CD14-positive monocyte (primary cell): Measurements from ENCODE around the gene MAD1L1. TPM values are rescaled to one million over a fixed set of nuclear protein-coding genes. Genes with fewer than 3 reads are reported as not detected.

ENCODE experiments used
- DNase-seq, 3 donors: peaks; one replicate each; pipeline ENCODE4 v3.0.0-alpha.2; 2011 to 2022
- H2AFZ ChIP-seq: 2 replicates; pipeline ENCODE4 v1.6.0; 2012; ENCODE audit warnings: mild to moderate bottlenecking, low read depth, low read length, inconsistent platforms; ENCODE audit not compliant: insufficient read depth, poor library complexity, severe bottlenecking
- H3K27ac ChIP-seq, 2 donors: 1 replicate in 1 of 2; 2 replicates in 1 of 2; pipeline ENCODE4 v1.5.1; 2012 to 2013; ENCODE audit warnings: low read length in 2 of 2, control low read depth in 1 of 2, inconsistent platforms in 1 of 2, low read depth in 1 of 2, mild to moderate bottlenecking in 1 of 2
- H3K27me3 ChIP-seq, 2 donors: one replicate each; pipeline versions ENCODE4 v1.6.0 to v1.6.1; 2011 to 2013; ENCODE audit warnings: low read length in 2 of 2; ENCODE audit not compliant: control insufficient read depth in 2 of 2, insufficient read depth in 2 of 2
- H3K36me3 ChIP-seq, 2 donors: replicated peaks in 1 of 2; 1 replicate in 1 of 2; 2 replicates in 1 of 2; pipeline versions ENCODE4 v1.5.1 to v1.6.1; 2012 to 2013; ENCODE audit warnings: low read length in 2 of 2, control low read depth in 1 of 2, inconsistent platforms in 1 of 2, mild to moderate bottlenecking in 1 of 2; ENCODE audit not compliant: insufficient read depth in 2 of 2, control insufficient read depth in 1 of 2
- H3K4me1 ChIP-seq, 2 donors: 1 replicate in 1 of 2; 2 replicates in 1 of 2; pipeline versions ENCODE4 v1.5.1 to v1.6.1; 2012 to 2013; ENCODE audit warnings: low read length in 2 of 2, control low read depth in 1 of 2, inconsistent platforms in 1 of 2, mild to moderate bottlenecking in 1 of 2, moderate library complexity in 1 of 2; ENCODE audit not compliant: insufficient read depth in 2 of 2, control insufficient read depth in 1 of 2
- H3K4me2 ChIP-seq: replicated peaks from 2 replicates; pipeline ENCODE3; 2012; ENCODE audit warnings: low read length, moderate library complexity, mild to moderate bottlenecking; ENCODE audit not compliant: poor library complexity, severe bottlenecking; ENCODE audit errors: extremely low read depth
- H3K4me3 ChIP-seq, 3 experiments: fragments of 200-600 bp in 1 of 3; sonication (generic) in 1 of 3; replicated peaks in 1 of 3; 1 replicate in 2 of 3; 2 replicates in 1 of 3; pipeline ENCODE4 v1.5.1; 2011 to 2013; ENCODE audit warnings: low read length in 3 of 3, mild to moderate bottlenecking in 3 of 3, control low read depth in 2 of 3, low read depth in 2 of 3, inconsistent platforms in 1 of 3, moderate library complexity in 1 of 3
- H3K79me2 ChIP-seq: 2 replicates; pipeline ENCODE4 v1.6.0; 2012; ENCODE audit warnings: mild to moderate bottlenecking, control low read depth, inconsistent platforms, low read length, moderate library complexity; ENCODE audit not compliant: insufficient read depth
- H3K9ac ChIP-seq: 2 replicates; pipeline ENCODE4 v1.6.0; 2017; ENCODE audit warnings: low read length, mild to moderate bottlenecking; ENCODE audit not compliant: insufficient read depth, poor library complexity, severe bottlenecking
- H3K9me3 ChIP-seq, 2 donors: replicated peaks in 1 of 2; 1 replicate in 1 of 2; 2 replicates in 1 of 2; pipeline versions ENCODE4 v1.5.1 to v1.6.1; 2012 to 2013; ENCODE audit warnings: low read length in 2 of 2, control low read depth in 1 of 2; ENCODE audit not compliant: control insufficient read depth in 1 of 2, insufficient read depth in 1 of 2
- H4K20me1 ChIP-seq: 2 replicates; pipeline ENCODE4 v1.6.0; 2012; ENCODE audit warnings: mild to moderate bottlenecking, low read length, control low read depth, moderate library complexity; ENCODE audit not compliant: insufficient read depth
- H3K27ac Mint-ChIP-seq, 7 donors: one replicate each; pipeline ENCODE4 v1.8.0; 2020; ENCODE audit warnings: mild to moderate bottlenecking in 7 of 7, mixed read lengths in 7 of 7, moderate library complexity in 6 of 7, inconsistent platforms in 2 of 7
- H3K27me3 Mint-ChIP-seq, 3 donors: one replicate each; pipeline ENCODE4 v1.8.0; 2021 to 2022; ENCODE audit warnings: low read depth in 3 of 3, mild to moderate bottlenecking in 3 of 3, mixed read lengths in 3 of 3, moderate library complexity in 3 of 3, inconsistent platforms in 1 of 3
- H3K36me3 Mint-ChIP-seq, 2 donors: one replicate each; pipeline ENCODE4 v1.8.0; 2020; ENCODE audit warnings: mixed read lengths in 2 of 2, inconsistent platforms in 1 of 2, mild to moderate bottlenecking in 1 of 2
- H3K4me1 Mint-ChIP-seq: one replicate; pipeline ENCODE4 v1.8.0; 2020; ENCODE audit warnings: mild to moderate bottlenecking, mixed read lengths
- H3K4me3 Mint-ChIP-seq, 2 donors: one replicate each; pipeline ENCODE4 v1.8.0; 2020; ENCODE audit warnings: mild to moderate bottlenecking in 2 of 2, mixed read lengths in 2 of 2, moderate library complexity in 1 of 2
- H3K9me3 Mint-ChIP-seq, 7 donors: one replicate each; pipeline ENCODE4 v1.8.0; 2020 to 2022; ENCODE audit warnings: mixed read lengths in 7 of 7, mild to moderate bottlenecking in 6 of 7, moderate library complexity in 6 of 7, inconsistent platforms in 2 of 7
- CTCF ChIP-seq: fragments of 200-600 bp; IDR thresholded peaks from one replicate; pipeline ENCODE4 v1.8.0; 2022; ENCODE audit warnings: antibody characterized with exemption, mild to moderate bottlenecking
- WGBS: methylation state at CpG from one replicate; pipeline ENCODE4 v1.1.5; 2013; ENCODE audit warnings: missing lambda C conversion rate; ENCODE audit not compliant: insufficient coverage; 5-methylcytosine and 5-hydroxymethylcytosine counted together
- intact Hi-C, 2 donors: fragments of 100-400 bp; cut with micrococcal nuclease; formaldehyde crosslinking; loops; one replicate each; pipeline versions ENCODE4 v1.15.0 to v1.15.1; 2023
- polyA plus RNA-seq, 3 donors: library from polyadenylated mRNA; depleted of rRNA in 1 of 3; unstranded in 2 of 3; stranded (reverse) in 1 of 3; fragments of 300-500 nt in 2 of 3; fragments of >200 nt in 1 of 3; fragmentation: Illumina TruSeq in 2 of 3; gene quantifications; 1 replicate in 2 of 3; 2 replicates in 1 of 3; pipeline ENCODE4 v1.2.3, GENCODE V29; 2012 to 2021

MAD1L1 gene
- polyA plus RNA-seq, 3 donors = 22.0 to 39.4 (median 33.2) TPM

- H3K36me3 Mint-ChIP-seq = peaks cover 89 to 98% of the 10 kb centered on the region in 2 donors
- H3K27me3 ChIP-seq = no peaks in the 10 kb centered on the region
- no peaks in the 10 kb centered on the region for H3K4me1 ChIP-seq
- H3K27ac Mint-ChIP-seq = no peak overlapping the region
- intact Hi-C loops = no loop called here
- H2AFZ ChIP-seq = no peak overlapping the region
- no peaks in the 10 kb centered on the region for H3K4me1 Mint-ChIP-seq
- no peak overlapping the region for H3K4me2 ChIP-seq
- 97% methylated on average over 12 of the region's 15 CpGs for WGBS
- H4K20me1 ChIP-seq = peaks cover 9% of the 10 kb centered on the region
- DNase-seq = no peak
- H3K9ac ChIP-seq = no peak overlapping the region
- peaks cover 0 to 2% (median 0%) of the 10 kb centered on the region in 7 donors for H3K9me3 Mint-ChIP-seq
- no peak overlapping the region for H3K27ac ChIP-seq
- peaks cover 86 to 100% of the 10 kb centered on the region in 2 donors for H3K36me3 ChIP-seq
- H3K4me3 Mint-ChIP-seq = no peak overlapping the region
- no peaks in the 10 kb centered on the region for H3K79me2 ChIP-seq
- H3K9me3 ChIP-seq = no peaks in the 10 kb centered on the region
- TF ChIP-seq CTCF = no peak
- no peak overlapping the region for H3K4me3 ChIP-seq
- H3K27me3 Mint-ChIP-seq = peaks cover 0 to 3% (median 0%) of the 10 kb centered on the region in 3 donors
These were observed 13.6 kb downstream of the MAD1L1 start for GRCh38 chr7:2219136-2219535.

DNA sequence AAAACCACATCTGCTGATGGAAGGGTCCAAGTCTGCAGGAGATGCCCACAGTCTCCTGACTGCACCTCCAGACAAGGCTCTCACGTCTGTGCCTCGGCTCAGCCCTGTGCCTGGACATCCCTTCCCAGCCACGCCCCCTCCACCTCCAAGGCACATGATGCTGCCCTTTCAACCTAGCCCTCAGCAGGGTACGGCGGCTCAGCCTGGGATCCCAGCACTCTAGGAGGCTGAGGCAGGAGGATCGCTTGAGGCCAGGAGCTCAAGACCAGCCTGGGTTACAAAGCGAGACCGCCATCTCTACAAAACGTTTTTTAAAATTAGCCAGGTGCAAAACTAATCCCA lies 14.3 kb downstream of the MAD1L1 start:
- Histone ChIP-seq H3K9ac (no peak overlapping the region), H3K9me3 (no peaks in the 10 kb centered on the region), H2AFZ (no peak overlapping the region), H3K4me3 (no peak overlapping the region), H3K36me3 (peaks cover 86 to 100% of the 10 kb centered on the region in 2 donors), H3K79me2 (no peaks in the 10 kb centered on the region), H3K4me2 (no peak overlapping the region), H3K27me3 (no peaks in the 10 kb centered on the region), H4K20me1 (peaks cover 9% of the 10 kb centered on the region), H3K4me1 (no peaks in the 10 kb centered on the region), H3K27ac (no peak overlapping the region)
- Mint-ChIP-seq H3K27me3 (peaks cover 0 to 3% (median 0%) of the 10 kb centered on the region in 3 donors), H3K4me3 (no peak overlapping the region), H3K27ac (no peak overlapping the region), H3K9me3 (peaks cover 0 to 2% (median 0%) of the 10 kb centered on the region in 7 donors), H3K36me3 (peaks cover 90 to 98% of the 10 kb centered on the region in 2 donors), H3K4me1 (no peaks in the 10 kb centered on the region)
- DNase-seq = no peak
- WGBS = 99% methylated on average over 8 of the region's 9 CpGs
- no peak for TF ChIP-seq CTCF
- intact Hi-C loops = no loop called here
